Mucosa of stomach (tissue), 1 donor: Measurements from ENCODE around the gene YY1.
"Not testable (repeated sequence)": the region's sequence is repeated elsewhere in the genome, so short reads cannot be mapped to it uniquely, and the experiment has no call there.

Source experiments
- H3K27me3 ChIP-seq: one replicate; pipeline ENCODE4 v1.7.0; 2013; ENCODE audit warnings: mild to moderate bottlenecking, low read length; ENCODE audit not compliant: control insufficient read depth, insufficient read depth
- H3K36me3 ChIP-seq: one replicate; pipeline ENCODE4 v1.7.0; 2013; ENCODE audit warnings: low read length; ENCODE audit not compliant: control insufficient read depth, insufficient read depth
- H3K4me1 ChIP-seq: one replicate; pipeline ENCODE4 v1.7.0; 2013; ENCODE audit warnings: mild to moderate bottlenecking, low read length; ENCODE audit not compliant: control insufficient read depth, insufficient read depth
- H3K4me3 ChIP-seq: one replicate; pipeline ENCODE4 v1.7.0; 2013; ENCODE audit warnings: low read length
- H3K9ac ChIP-seq: one replicate; pipeline ENCODE4 v1.7.0; 2013; ENCODE audit warnings: mild to moderate bottlenecking, low read length, moderate library complexity
- H3K9me3 ChIP-seq: one replicate; pipeline ENCODE4 v1.7.0; 2013; ENCODE audit warnings: mild to moderate bottlenecking, low read length, moderate library complexity; ENCODE audit not compliant: control insufficient read depth
- donor health status: Pancreatic carcinoma.

YY1 gene

GRCh38 chr14:100290607-100291304 is 51.8 kb downstream of the YY1 start:
- H3K9me3 ChIP-seq, result no peaks in the 10 kb centered on the region
- H3K9ac ChIP-seq, result no peak overlapping the region
- H3K36me3 ChIP-seq, result no peaks in the 10 kb centered on the region
- H3K27me3 ChIP-seq, result no peaks in the 10 kb centered on the region
- peaks cover 4% of the 10 kb centered on the region for H3K4me1 ChIP-seq
- no peak overlapping the region for H3K4me3 ChIP-seq

- H3K9ac ChIP-seq, result no peak overlapping the region
- H3K4me1 ChIP-seq, result no peaks in the 10 kb centered on the region
- no peaks in the 10 kb centered on the region for H3K36me3 ChIP-seq
- H3K27me3 ChIP-seq, result no peaks in the 10 kb centered on the region
- H3K9me3 ChIP-seq, result no peaks in the 10 kb centered on the region
- H3K4me3 ChIP-seq, result no peak overlapping the region
These were observed 52.5 kb downstream of the YY1 start for GRCh38 chr14:100291305-100292075.

GRCh38 chr14:100292301-100292775 is 53.4 kb downstream of the YY1 start:
- Histone ChIP-seq H3K27me3 (no peaks in the 10 kb centered on the region), H3K36me3 (no peaks in the 10 kb centered on the region), H3K9me3 (no peaks in the 10 kb centered on the region), H3K9ac (no peak overlapping the region), H3K4me1 (peaks cover 6% of the 10 kb centered on the region), H3K4me3 (no peak overlapping the region)

- Histone ChIP-seq H3K9ac (no peak overlapping the region), H3K36me3 (no peaks in the 10 kb centered on the region), H3K9me3 (no peaks in the 10 kb centered on the region), H3K4me1 (peaks cover 11% of the 10 kb centered on the region), H3K27me3 (no peaks in the 10 kb centered on the region), H3K4me3 (no peak overlapping the region)
These were observed 54.0 kb downstream of the YY1 start for GRCh38 chr14:100292776-100293461.

- H3K9me3 ChIP-seq, result no peaks in the 10 kb centered on the region
- H3K9ac ChIP-seq, result no peak overlapping the region
- H3K4me1 ChIP-seq, result peaks cover 11% of the 10 kb centered on the region
- no peaks in the 10 kb centered on the region for H3K27me3 ChIP-seq
- H3K36me3 ChIP-seq, result no peaks in the 10 kb centered on the region
- H3K4me3 ChIP-seq, result no peak overlapping the region
These were observed 54.7 kb downstream of the YY1 start for GRCh38 chr14:100293497-100294212.

GRCh38 chr14:100294213-100294962 is 55.4 kb downstream of the YY1 start:
- Histone ChIP-seq H3K9ac (no peak overlapping the region), H3K36me3 (no peaks in the 10 kb centered on the region), H3K4me1 (peaks cover 11% of the 10 kb centered on the region), H3K27me3 (no peaks in the 10 kb centered on the region), H3K4me3 (no peak overlapping the region), H3K9me3 (no peaks in the 10 kb centered on the region)

- peaks cover 11% of the 10 kb centered on the region for H3K4me1 ChIP-seq
- H3K36me3 ChIP-seq, result no peaks in the 10 kb centered on the region
- no peaks in the 10 kb centered on the region for H3K27me3 ChIP-seq
- no peak overlapping the region for H3K4me3 ChIP-seq
- no peaks in the 10 kb centered on the region for H3K9me3 ChIP-seq
- no peak overlapping the region for H3K9ac ChIP-seq
These were observed 56.0 kb downstream of the YY1 start for GRCh38 chr14:100294963-100295330.

GRCh38 chr14:100295376-100296105 is 56.6 kb downstream of the YY1 start:
- Histone ChIP-seq H3K27me3 (no peaks in the 10 kb centered on the region), H3K4me3 (no peak overlapping the region), H3K9me3 (no peaks in the 10 kb centered on the region), H3K4me1 (peaks cover 11% of the 10 kb centered on the region), H3K36me3 (no peaks in the 10 kb centered on the region), H3K9ac (no peak overlapping the region)

- H3K4me3 ChIP-seq, result no peak overlapping the region
- H3K27me3 ChIP-seq, result no peaks in the 10 kb centered on the region
- no peaks in the 10 kb centered on the region for H3K9me3 ChIP-seq
- no peaks in the 10 kb centered on the region for H3K36me3 ChIP-seq
- no peak overlapping the region for H3K9ac ChIP-seq
- peaks cover 11% of the 10 kb centered on the region for H3K4me1 ChIP-seq
These were observed 57.2 kb downstream of the YY1 start for GRCh38 chr14:100296106-100296651.

- H3K36me3 ChIP-seq, H3K9ac ChIP-seq, H3K4me3 ChIP-seq, H3K9me3 ChIP-seq, H3K27me3 ChIP-seq: not testable (repeated sequence)
- peaks cover 11% of the 10 kb centered on the region for H3K4me1 ChIP-seq
These were observed 57.8 kb downstream of the YY1 start for GRCh38 chr14:100296729-100297128.
